ENCODE results near the gene ZIC2.

Gene ZIC2

DNA sequence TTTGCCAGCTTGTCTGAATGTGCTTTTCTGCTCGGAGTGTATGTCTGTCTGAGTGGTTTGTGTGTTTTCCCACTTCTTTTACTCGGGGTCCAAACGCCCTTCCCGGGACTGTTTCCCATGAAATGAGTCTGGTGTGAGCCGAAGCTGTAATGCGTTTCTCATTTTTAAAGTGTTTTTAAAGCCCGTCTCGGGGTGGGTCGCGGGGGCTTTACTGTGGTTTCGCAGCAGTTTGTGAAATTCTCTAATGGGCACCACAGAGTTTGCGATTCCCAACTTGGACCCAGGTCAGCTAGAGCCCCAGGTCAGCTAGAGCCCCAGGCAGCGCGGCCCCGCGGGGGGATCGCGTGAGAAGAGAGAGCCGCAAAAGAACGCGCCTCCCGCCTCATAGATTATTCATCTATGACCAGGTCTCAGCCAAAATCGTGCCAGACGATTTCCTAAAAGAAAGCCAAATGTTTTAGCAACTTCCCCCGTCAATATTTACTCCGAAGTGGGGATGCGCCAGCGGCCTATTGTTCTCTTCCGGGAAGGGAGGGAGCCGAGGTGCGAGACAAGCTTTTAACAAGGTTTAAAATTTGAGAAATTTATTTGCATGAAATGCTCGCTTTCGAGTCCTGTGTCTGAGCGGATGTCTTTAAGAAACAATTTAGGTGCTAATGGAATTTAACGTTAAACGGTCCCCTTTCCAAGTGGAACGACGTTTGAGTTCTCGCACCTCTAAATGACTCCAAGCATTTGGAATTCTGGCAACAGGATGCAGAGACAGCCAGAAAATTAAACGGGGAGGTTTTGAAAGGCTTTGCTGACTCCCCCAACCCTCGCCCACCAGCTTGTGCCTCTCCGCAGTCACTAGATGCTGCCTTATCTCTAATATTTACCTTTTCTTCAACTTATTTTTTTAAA, 2.2 kb downstream of the ZIC2 start:
- Histone ChIP-seq H3K4me3 (ENCODE audit: low read depth, low read length) (peak overlapping the region; percentile 90), H3K27ac (ENCODE audit: extremely low read depth, low read depth, low read length) (peak overlapping the region; percentile 100), H3K36me3 (ENCODE audit: control insufficient read depth in 2 of 2, insufficient read depth in 1 of 2, low read length in 2 of 2) (peaks cover 0 to 33% of the 10 kb centered on the region in 2 experiments; a peak in 1 of 3 replicates), H3K4me1 (ENCODE audit: control insufficient read depth, insufficient read depth, low read length) (peaks cover 3% of the 10 kb centered on the region), H3K9me3 (ENCODE audit: control insufficient read depth, insufficient read depth, low read depth, low read length) (no peaks in the 10 kb centered on the region)
- peak; percentile 36 for TF ChIP-seq SP7 (tag by site-specific recombination; IDR thresholded peaks at IDR 0.05)
- TF ChIP-seq EGR2 (tag by site-specific recombination; IDR thresholded peaks at IDR 0.05; ENCODE audit: low read depth), result peak; percentile 29; the same call in 1 of the 2 replicates
- no peak for TF ChIP-seq ZNF560 (tag by site-specific recombination; IDR thresholded peaks at IDR 0.05; ENCODE audit: borderline replicate concordance)
- TF ChIP-seq ZIC2 (tag by site-specific recombination; IDR thresholded peaks at IDR 0.05), result peak; percentile 56
- TF ChIP-seq TRIM28 (IDR thresholded peaks at IDR 0.05; ENCODE audit: borderline replicate concordance, low read length), result no peak
- peak; percentile 47; the same call in 1 of the 2 replicates for TF ChIP-seq ZNF366 (tag by site-specific recombination; conservative IDR thresholded peaks at IDR 0.05)
- peak; percentile 24 for TF ChIP-seq ZFHX2 (tag by site-specific recombination; conservative IDR thresholded peaks at IDR 0.05)
- TF ChIP-seq, protein P1, sequence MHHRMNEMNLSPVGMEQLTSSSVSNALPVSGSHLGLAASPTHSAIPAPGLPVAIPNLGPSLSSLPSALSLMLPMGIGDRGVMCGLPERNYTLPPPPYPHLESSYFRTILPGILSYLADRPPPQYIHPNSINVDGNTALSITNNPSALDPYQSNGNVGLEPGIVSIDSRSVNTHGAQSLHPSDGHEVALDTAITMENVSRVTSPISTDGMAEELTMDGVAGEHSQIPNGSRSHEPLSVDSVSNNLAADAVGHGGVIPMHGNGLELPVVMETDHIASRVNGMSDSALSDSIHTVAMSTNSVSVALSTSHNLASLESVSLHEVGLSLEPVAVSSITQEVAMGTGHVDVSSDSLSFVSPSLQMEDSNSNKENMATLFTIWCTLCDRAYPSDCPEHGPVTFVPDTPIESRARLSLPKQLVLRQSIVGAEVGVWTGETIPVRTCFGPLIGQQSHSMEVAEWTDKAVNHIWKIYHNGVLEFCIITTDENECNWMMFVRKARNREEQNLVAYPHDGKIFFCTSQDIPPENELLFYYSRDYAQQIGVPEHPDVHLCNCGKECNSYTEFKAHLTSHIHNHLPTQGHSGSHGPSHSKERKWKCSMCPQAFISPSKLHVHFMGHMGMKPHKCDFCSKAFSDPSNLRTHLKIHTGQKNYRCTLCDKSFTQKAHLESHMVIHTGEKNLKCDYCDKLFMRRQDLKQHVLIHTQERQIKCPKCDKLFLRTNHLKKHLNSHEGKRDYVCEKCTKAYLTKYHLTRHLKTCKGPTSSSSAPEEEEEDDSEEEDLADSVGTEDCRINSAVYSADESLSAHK (tag by site-specific recombination; IDR thresholded peaks at IDR 0.05), result no peak
- peak; percentile 19 for TF ChIP-seq ZBTB8A (tag by site-specific recombination; IDR thresholded peaks at IDR 0.05)
- TF ChIP-seq, protein P2, sequence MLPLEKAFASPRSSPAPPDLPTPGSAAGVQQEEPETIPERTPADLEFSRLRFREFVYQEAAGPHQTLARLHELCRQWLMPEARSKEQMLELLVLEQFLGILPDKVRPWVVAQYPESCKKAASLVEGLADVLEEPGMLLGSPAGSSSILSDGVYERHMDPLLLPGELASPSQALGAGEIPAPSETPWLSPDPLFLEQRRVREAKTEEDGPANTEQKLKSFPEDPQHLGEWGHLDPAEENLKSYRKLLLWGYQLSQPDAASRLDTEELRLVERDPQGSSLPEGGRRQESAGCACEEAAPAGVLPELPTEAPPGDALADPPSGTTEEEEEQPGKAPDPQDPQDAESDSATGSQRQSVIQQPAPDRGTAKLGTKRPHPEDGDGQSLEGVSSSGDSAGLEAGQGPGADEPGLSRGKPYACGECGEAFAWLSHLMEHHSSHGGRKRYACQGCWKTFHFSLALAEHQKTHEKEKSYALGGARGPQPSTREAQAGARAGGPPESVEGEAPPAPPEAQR (tag by site-specific recombination; IDR thresholded peaks at IDR 0.05), result no peak
- peak; percentile 43 for TF ChIP-seq GLIS2 (tag by site-specific recombination; IDR thresholded peaks at IDR 0.05)
- peak; percentile 54 for TF ChIP-seq ZNF660 (tag by site-specific recombination; IDR thresholded peaks at IDR 0.05)
- TF ChIP-seq, protein P3, sequence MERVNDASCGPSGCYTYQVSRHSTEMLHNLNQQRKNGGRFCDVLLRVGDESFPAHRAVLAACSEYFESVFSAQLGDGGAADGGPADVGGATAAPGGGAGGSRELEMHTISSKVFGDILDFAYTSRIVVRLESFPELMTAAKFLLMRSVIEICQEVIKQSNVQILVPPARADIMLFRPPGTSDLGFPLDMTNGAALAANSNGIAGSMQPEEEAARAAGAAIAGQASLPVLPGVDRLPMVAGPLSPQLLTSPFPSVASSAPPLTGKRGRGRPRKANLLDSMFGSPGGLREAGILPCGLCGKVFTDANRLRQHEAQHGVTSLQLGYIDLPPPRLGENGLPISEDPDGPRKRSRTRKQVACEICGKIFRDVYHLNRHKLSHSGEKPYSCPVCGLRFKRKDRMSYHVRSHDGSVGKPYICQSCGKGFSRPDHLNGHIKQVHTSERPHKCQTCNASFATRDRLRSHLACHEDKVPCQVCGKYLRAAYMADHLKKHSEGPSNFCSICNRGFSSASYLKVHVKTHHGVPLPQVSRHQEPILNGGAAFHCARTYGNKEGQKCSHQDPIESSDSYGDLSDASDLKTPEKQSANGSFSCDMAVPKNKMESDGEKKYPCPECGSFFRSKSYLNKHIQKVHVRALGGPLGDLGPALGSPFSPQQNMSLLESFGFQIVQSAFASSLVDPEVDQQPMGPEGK (tag by site-specific recombination; IDR thresholded peaks at IDR 0.05), result peak; percentile 53
- TF ChIP-seq, protein P4, sequence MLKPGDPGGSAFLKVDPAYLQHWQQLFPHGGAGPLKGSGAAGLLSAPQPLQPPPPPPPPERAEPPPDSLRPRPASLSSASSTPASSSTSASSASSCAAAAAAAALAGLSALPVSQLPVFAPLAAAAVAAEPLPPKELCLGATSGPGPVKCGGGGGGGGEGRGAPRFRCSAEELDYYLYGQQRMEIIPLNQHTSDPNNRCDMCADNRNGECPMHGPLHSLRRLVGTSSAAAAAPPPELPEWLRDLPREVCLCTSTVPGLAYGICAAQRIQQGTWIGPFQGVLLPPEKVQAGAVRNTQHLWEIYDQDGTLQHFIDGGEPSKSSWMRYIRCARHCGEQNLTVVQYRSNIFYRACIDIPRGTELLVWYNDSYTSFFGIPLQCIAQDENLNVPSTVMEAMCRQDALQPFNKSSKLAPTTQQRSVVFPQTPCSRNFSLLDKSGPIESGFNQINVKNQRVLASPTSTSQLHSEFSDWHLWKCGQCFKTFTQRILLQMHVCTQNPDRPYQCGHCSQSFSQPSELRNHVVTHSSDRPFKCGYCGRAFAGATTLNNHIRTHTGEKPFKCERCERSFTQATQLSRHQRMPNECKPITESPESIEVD (tag by site-specific recombination; IDR thresholded peaks at IDR 0.05), result 0 out of 2 replicates have a peak, but pooled peaks have one; percentile 2
- peak; percentile 46 for TF ChIP-seq IKZF3 (tag by site-specific recombination; IDR thresholded peaks at IDR 0.05)
- peak; percentile 59; the same call in 1 of the 2 replicates for TF ChIP-seq WT1 (tag by site-specific recombination; IDR thresholded peaks at IDR 0.05)
- no peak for TF ChIP-seq ZNF654 (tag by site-specific recombination; IDR thresholded peaks at IDR 0.05; ENCODE audit: low read depth)
- TF ChIP-seq PBX3 (CRISPR knock-in tag; IDR thresholded peaks at IDR 0.05), result no peak
- TF ChIP-seq ZBTB10 (tag by site-specific recombination; IDR thresholded peaks at IDR 0.05), result 0 out of 2 replicates have a peak, but pooled peaks have one; percentile 37
- ChIA-PET CTCF (interaction anchor here (0.6 to 1.8 kb wide), 4 partner anchors 68 to 543 kb away, joined by 3 to 8 read pairs (median 3); no protein-coding TSS in a partner anchor), POLR2A (interaction anchor here (0.5 to 6.4 kb wide), 4 partner anchors 13 to 252 kb away, joined by 3 to 101 read pairs (median 6); partner anchors contain the start of gene ZIC5)
